ENCODE results near the gene RPLP2. TPM values are rescaled to one million over a fixed set of nuclear protein-coding genes. Genes with fewer than 3 reads are reported as not detected.

The RPLP2 gene
- total RNA-seq, 1 experiment from 2014 or later = 1,325 TPM

DNA sequence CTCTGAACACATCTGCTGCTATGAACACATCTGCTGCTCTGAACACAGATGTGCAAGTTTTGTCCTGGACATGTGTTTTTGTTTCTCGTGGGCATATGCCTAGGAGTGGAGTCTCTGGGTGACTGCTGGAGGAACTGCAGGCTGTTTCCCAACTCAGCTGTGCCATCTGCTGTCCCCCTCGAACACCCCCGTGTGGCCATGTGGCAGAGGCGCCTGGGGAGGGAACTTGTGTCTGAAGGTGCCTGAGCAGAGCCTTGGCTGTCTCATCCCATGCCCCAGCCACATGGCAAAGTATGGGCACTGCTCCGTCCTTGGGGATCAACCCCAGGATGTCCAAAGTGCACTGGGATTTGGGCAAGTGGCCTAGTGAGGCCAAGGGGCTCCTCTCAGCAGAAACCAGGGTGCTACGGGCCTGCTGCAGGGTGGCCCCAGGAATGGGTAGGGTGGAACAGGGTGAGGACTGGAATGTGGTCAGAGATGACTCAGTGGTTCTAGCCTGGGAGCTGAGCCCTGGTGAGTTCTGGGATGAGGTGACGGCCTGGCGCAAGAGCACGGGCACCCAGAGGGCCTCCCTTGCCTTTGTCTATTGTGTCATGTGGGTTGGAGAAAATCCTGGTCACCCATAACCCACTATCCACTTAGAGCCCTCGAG, 47.2 kb upstream of the RPLP2 start:
- no peak overlapping the region for H3K4me3 ChIP-seq (ENCODE audit: low read depth, low read length, poor library complexity, severe bottlenecking)
- H3K27ac ChIP-seq (ENCODE audit: low read depth, low read length, poor library complexity, severe bottlenecking) = peak overlapping the region; percentile 30
- ChIA-PET POLR2A (ENCODE audit: low non-redundant PET) (no interaction called here), CTCF (no interaction called here)
- intact Hi-C loops (cut with micrococcal nuclease; ENCODE audit: unreplicated experiment) = no loop called here
- peaks cover 49% of the 10 kb centered on the region for H3K36me3 ChIP-seq (ENCODE audit: insufficient read depth, low read length, poor library complexity, severe bottlenecking)
- BruUV-seq (replicated peaks) = no TSS peak
- H3K27me3 ChIP-seq (replicated peaks; ENCODE audit: insufficient read depth, low read depth, low read length, poor library complexity) = no peaks in the 10 kb centered on the region
- no peaks in the 10 kb centered on the region for H3K9me3 ChIP-seq (ENCODE audit: low read depth, low read length, poor library complexity, severe bottlenecking)
- TF ChIP-seq, protein P1, sequence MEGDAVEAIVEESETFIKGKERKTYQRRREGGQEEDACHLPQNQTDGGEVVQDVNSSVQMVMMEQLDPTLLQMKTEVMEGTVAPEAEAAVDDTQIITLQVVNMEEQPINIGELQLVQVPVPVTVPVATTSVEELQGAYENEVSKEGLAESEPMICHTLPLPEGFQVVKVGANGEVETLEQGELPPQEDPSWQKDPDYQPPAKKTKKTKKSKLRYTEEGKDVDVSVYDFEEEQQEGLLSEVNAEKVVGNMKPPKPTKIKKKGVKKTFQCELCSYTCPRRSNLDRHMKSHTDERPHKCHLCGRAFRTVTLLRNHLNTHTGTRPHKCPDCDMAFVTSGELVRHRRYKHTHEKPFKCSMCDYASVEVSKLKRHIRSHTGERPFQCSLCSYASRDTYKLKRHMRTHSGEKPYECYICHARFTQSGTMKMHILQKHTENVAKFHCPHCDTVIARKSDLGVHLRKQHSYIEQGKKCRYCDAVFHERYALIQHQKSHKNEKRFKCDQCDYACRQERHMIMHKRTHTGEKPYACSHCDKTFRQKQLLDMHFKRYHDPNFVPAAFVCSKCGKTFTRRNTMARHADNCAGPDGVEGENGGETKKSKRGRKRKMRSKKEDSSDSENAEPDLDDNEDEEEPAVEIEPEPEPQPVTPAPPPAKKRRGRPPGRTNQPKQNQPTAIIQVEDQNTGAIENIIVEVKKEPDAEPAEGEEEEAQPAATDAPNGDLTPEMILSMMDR (conservative IDR thresholded peaks at IDR 0.05; ENCODE audit: low read depth, low read length) = peak; percentile 46
- no peak for TF ChIP-seq EZH2 (IDR thresholded peaks at IDR 0.05; ENCODE audit: borderline replicate concordance, low read depth, low read length, poor library complexity, severe bottlenecking)
- no peaks in the 10 kb centered on the region for H3K4me1 ChIP-seq (ENCODE audit: insufficient read depth, low read length, poor library complexity, severe bottlenecking)
- peak; percentile 70 for DNase-seq (ENCODE audit: low spot score)

DNA sequence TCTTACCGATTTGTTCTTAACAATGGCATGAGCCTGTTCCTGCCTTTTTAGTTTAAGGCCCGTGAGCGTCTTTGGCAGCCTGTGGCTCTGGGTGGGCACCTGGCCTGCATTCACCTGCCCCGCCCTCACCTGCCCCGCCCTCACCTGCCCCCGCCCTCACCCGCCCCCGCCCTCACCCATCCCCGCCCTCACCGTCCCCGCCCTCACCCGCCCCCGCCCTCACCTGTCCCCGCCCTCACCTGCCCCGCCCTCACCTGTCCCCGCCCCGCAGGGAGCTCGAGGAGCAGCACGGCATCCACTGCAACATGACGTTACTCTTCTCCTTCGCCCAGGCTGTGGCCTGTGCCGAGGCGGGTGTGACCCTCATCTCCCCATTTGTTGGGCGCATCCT, 46.7 kb upstream of the RPLP2 start:
- Histone ChIP-seq H3K9me3 (ENCODE audit: low read depth, low read length, poor library complexity, severe bottlenecking) (no peaks in the 10 kb centered on the region), H3K36me3 (ENCODE audit: insufficient read depth, low read length, poor library complexity, severe bottlenecking) (peaks cover 50% of the 10 kb centered on the region), H3K27me3 (replicated peaks; ENCODE audit: insufficient read depth, low read depth, low read length, poor library complexity) (no peaks in the 10 kb centered on the region), H3K27ac (ENCODE audit: low read depth, low read length, poor library complexity, severe bottlenecking) (peak overlapping the region; percentile 30), H3K4me3 (ENCODE audit: low read depth, low read length, poor library complexity, severe bottlenecking) (no peak overlapping the region), H3K4me1 (ENCODE audit: insufficient read depth, low read length, poor library complexity, severe bottlenecking) (no peaks in the 10 kb centered on the region)
- CTCF ChIA-PET = no interaction called here
- no TSS peak for BruUV-seq (replicated peaks)
- TF ChIP-seq EZH2 (IDR thresholded peaks at IDR 0.05; ENCODE audit: borderline replicate concordance, low read depth, low read length, poor library complexity, severe bottlenecking) = no peak
- TF ChIP-seq, protein P1 (conservative IDR thresholded peaks at IDR 0.05; ENCODE audit: low read depth, low read length) = no peak
- intact Hi-C loops (cut with micrococcal nuclease; ENCODE audit: unreplicated experiment) = no loop called here
- POLR2A ChIA-PET (ENCODE audit: low non-redundant PET) = no interaction called here
- DNase-seq (ENCODE audit: low spot score) = no peak

DNA sequence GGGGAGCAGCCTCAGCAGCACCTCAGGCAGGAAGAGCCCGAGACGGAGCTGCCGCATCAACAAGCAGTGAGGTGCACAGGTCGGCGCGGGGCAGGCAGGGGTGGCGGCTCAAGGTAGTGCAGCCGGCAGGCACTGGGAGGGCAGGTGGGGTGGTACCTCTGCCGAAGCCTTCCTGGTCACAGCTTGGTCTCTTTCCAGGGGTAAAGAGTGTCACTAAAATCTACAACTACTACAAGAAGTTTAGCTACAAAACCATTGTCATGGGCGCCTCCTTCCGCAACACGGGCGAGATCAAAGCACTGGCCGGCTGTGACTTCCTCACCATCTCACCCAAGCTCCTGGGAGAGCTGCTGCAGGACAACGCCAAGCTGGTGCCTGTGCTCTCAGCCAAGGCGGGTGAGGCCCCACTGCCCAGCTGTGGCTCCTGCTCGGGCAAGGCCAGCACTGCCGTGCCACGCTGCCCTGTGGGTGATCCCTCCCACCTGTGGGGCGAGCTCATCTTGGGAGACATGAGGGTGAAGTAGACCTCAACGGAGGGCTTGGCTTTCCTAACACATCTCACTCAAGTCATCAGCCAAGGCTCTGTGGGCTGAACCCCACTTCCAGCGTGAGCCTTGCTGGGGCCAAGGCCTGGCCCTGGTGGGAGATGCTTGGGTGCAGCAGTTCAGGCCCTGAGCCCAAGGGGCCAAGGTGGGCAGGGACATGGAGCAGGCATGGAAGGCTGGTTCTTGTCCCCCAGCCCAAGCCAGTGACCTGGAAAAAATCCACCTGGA, 46.0 kb upstream of the RPLP2 start:
- TF ChIP-seq, protein P1 (conservative IDR thresholded peaks at IDR 0.05; ENCODE audit: low read depth, low read length) = no peak
- no peak for TF ChIP-seq EZH2 (IDR thresholded peaks at IDR 0.05; ENCODE audit: borderline replicate concordance, low read depth, low read length, poor library complexity, severe bottlenecking)
- H3K27me3 ChIP-seq (replicated peaks; ENCODE audit: insufficient read depth, low read depth, low read length, poor library complexity) = no peaks in the 10 kb centered on the region
- no peak for DNase-seq (ENCODE audit: low spot score)
- H3K4me1 ChIP-seq (ENCODE audit: insufficient read depth, low read length, poor library complexity, severe bottlenecking) = no peaks in the 10 kb centered on the region
- intact Hi-C loops (cut with micrococcal nuclease; ENCODE audit: unreplicated experiment) = no loop called here
- ChIA-PET CTCF (no interaction called here), POLR2A (ENCODE audit: low non-redundant PET) (no interaction called here)
- H3K9me3 ChIP-seq (ENCODE audit: low read depth, low read length, poor library complexity, severe bottlenecking) = no peaks in the 10 kb centered on the region
- peaks cover 50% of the 10 kb centered on the region for H3K36me3 ChIP-seq (ENCODE audit: insufficient read depth, low read length, poor library complexity, severe bottlenecking)
- BruUV-seq (replicated peaks) = TSS peak; percentile 20
- H3K4me3 ChIP-seq (ENCODE audit: low read depth, low read length, poor library complexity, severe bottlenecking) = no peak overlapping the region
- H3K27ac ChIP-seq (ENCODE audit: low read depth, low read length, poor library complexity, severe bottlenecking) = no peak overlapping the region
